Measurements from ENCODE around the gene RABEP2.

DNA sequence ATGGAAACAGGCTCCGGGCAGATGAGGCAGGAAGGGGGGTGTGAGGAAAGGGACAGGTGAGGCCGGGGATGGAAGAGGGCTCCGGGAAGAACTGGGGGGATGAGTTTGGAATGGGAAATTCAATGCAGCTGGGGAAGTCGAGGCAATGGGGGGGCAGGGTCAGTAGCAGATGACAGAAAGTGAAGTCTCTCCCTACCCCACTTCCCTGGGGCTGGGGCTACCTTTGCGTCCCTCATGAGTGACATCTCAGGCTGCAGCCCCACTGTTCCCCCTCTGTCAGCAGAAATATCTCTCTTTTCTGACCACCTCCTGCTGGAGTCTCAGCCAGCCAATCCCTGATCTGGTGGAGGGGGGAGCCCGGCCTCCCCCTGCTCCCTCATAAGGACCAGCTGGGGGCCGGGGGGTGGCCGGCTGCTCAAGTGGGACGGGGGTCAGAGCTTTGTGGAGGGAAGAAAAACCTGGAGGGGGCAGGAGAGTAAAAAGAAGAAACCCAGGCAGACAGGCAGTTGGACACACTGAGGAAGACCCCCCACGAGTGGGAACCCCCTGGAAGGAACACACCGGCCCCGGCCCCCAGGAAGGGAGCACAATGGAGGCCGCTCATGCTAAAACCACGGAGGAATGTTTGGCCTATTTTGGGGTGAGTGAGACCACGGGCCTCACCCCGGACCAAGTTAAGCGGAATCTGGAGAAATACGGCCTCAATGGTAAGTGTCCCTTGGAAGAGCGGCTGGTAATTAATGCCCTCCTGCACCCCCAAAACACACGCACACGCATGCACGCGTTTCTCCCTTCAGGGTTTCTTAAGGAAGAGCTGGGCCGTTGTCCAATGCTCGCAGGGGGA is 46.7 kb downstream of the RABEP2 start, which contains the start of gene ATP2A1:
- TF ChIP-seq, protein P1, sequence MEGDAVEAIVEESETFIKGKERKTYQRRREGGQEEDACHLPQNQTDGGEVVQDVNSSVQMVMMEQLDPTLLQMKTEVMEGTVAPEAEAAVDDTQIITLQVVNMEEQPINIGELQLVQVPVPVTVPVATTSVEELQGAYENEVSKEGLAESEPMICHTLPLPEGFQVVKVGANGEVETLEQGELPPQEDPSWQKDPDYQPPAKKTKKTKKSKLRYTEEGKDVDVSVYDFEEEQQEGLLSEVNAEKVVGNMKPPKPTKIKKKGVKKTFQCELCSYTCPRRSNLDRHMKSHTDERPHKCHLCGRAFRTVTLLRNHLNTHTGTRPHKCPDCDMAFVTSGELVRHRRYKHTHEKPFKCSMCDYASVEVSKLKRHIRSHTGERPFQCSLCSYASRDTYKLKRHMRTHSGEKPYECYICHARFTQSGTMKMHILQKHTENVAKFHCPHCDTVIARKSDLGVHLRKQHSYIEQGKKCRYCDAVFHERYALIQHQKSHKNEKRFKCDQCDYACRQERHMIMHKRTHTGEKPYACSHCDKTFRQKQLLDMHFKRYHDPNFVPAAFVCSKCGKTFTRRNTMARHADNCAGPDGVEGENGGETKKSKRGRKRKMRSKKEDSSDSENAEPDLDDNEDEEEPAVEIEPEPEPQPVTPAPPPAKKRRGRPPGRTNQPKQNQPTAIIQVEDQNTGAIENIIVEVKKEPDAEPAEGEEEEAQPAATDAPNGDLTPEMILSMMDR (conservative IDR thresholded peaks at IDR 0.05) = no peak
- TF ChIP-seq EZH2 (IDR thresholded peaks at IDR 0.05; ENCODE audit: low read depth) = no peak

All from PC-9 (cell line).